GM21723 (cell line): ENCODE measurements around the gene CNIH1.

ENCODE experiments used
- ATAC-seq: cut with Tn5 transposase; IDR thresholded peaks from one replicate; pipeline ENCODE4 v1.9.1; 2021; ENCODE audit warnings: mild to moderate bottlenecking, moderate library complexity; ENCODE audit not compliant: unreplicated experiment

The CNIH1 gene

DNA sequence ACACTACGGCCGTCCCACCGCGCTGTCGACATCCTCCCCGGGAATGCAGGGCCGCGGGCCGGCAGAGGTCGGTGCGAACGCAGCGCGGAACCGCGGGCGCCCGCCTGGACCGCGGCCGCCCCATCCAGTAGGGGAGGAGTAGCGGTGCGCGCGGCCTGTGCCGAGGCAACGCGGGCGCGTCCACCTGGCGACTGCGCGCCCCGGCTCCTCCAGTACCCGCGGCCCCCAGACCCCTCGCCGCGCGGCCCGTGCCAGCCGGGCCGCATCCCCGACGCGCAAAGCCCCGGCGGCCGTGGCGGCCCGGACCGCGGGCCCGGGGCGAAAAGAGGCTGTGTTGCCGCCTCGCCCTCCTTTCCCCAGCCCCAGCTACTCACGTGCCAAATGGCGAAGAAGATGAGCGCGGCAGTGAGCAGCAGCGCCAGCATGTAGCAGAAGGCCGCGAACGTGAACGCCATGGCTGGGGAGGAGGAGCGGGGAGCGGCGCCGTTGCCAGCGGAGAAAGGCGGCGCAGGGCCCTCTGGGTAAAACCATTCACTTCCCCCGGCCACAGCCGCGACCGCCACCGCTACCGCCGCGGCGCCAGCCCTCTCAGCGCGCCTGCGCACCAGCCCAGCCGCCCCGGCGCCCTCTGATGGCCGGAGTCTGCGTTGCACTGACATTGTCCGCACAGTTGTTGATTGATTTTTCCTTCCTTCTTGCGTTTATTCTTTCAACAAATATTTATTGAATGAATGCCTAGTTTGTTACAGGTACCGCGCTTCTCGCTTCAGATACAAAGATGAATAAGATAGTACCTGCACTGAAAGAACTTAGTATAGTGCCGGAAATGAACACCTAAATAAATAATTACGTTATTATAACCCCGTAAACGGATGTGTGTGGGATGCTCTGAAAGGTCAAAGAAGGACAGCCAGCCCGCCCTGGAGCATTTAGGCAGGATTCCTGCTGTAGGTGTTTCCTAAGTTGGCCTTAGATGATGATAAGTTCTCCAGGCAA, at the start of gene CNIH1:
Gene CNIH1, minus strand, starts transcription at position 502 of the 996 bp plus-strand sequence. Its CDS starts 47 bp downstream, at position 455.
- ATAC-seq, result peak; percentile 95

DNA sequence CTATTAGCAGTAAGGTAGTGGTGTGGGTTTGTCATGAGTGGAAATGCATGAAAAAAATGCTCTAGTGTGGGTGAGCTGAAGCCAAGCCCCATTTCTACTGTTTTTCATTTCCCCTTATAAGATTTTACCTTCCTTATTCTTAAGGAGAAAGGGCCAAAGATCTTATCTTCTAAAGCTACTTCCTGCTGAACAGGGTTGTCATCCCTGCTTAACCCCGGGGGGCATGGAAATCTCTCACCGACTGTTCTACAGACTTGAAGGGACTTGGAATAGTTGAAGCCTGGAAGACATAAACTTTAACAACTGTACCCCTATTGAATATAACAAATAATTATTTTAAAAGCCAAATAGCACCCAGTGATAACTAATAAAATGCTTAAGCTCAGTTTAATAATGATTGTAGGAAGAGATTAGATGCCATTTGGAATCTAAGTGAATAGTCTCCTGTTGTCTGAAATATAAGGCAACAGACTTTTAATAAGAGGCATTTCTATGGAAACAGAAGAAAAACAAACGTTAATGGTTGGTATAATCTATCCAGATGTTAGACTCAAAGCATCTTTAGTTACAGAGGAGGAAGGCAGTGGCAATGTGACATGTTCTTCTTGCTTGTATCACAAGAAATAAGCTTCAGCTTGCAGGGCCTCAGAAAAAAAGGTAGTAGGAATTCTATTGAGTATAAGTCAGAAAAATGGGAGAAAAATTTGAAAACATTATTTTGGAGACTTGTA, 49.4 kb upstream of the CNIH1 start:
- ATAC-seq, result no peak

GRCh38 chr14:54489731-54490444, 48.7 kb upstream of the CNIH1 start:
- ATAC-seq, result no peak

GRCh38 chr14:54489318-54489683, 48.1 kb upstream of the CNIH1 start:
- peak; percentile 20 for ATAC-seq

DNA sequence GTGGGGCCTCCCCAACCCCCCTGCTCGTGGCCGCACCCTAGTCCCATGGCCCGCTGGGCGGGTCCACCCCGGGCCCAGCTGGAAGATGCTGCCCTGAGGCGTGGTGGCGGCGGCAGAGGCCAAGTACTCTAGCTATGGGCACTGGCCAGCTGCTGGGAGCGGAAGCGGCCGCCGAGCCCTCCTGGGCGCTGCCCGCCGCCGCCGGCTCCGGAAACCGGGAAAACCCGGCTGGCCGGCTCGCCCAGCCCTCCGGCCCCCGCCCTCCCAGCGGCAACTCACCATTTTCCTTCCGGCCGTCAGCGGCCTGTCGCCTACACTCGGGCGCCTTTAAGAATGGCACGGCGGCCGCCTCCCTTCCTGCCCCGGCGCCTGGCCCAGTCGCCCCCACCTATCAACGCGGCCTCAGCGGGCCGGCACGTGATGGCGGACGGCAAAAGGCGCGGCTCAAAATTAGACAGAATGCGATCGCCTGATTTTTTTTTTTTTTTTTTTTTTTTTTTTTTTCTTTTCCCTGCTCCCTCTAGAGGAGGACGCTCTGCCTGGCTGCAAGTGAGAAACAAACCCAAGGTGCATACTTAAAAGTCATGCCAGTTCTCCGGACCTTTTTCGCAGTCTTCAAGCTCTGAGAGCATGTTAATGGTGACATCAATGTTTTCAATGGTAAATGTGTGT, 47.6 kb upstream of the CNIH1 start, which contains the start of gene GMFB:
Gene GMFB, minus strand, starts transcription at position 335 of the 672 bp plus-strand sequence. Its CDS starts 53 bp downstream, at position 282.
- ATAC-seq, result peak; percentile 91

- ATAC-seq, result no peak
Observed at GRCh38 chr14:54488318-54488645, 47.1 kb upstream of the CNIH1 start.

DNA sequence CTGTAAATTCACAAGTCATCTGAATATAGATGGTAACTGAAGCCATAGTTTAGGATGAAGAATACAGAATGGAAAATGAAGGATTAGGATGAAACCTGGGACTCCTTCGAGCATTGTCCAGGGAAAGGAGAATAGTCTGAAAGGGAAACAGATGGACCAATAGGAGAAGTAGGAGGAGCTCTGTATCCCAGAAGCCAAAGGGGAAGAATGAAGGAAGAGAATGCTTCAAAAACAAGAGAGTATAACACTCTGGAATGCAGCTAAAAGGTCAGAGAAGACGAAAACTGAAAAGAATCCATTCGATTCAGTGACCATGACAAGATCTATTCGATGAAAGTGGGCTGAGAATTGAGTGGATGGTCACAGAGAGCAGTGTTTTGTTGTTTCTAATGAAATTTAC, 46.6 kb upstream of the CNIH1 start:
- no peak for ATAC-seq

DNA sequence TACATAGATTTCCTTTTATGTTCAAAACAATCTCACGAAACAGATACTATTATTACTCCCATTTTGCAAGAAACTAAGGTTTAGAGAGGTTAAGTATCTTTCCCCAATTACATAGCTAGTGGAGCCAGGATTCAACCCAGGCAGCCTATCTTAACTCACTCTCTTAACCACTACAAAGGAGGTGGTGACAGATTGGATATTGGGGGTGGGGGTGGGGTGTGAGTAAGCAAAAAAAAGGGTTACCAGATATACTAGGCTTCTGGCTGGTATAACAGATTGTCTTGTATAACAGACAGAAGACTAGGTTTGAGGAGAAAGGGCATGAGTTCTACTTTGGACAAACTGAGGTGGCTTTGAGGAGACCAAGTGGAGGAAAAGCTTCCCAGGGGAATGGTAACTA, 45.5 kb upstream of the CNIH1 start:
- no peak for ATAC-seq

GRCh38 chr14:54483846-54484245, 42.7 kb upstream of the CNIH1 start:
- no peak for ATAC-seq

- ATAC-seq, result no peak
Observed at GRCh38 chr14:54483073-54483745, 42.0 kb upstream of the CNIH1 start.

DNA sequence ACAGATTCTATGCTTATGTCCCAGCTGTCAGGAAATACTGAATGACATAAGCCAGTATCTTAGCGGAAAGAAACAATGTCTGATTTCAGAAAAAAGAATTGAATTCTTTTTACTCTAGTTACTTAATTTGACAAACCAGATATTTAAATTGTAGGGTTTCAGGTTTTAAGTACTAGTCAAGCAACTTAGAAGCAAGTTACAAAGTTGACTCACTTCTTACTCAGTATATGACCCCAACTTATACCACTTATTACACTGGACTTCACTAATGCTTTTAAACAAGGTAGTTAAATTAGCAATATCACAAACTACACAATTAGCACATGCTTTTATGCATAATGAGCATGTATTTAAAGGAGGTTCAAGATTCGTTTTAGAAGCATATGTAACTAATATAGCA, 40.5 kb upstream of the CNIH1 start:
- no peak for ATAC-seq

GRCh38 chr14:54480830-54481562, 39.8 kb upstream of the CNIH1 start:
- no peak for ATAC-seq

DNA sequence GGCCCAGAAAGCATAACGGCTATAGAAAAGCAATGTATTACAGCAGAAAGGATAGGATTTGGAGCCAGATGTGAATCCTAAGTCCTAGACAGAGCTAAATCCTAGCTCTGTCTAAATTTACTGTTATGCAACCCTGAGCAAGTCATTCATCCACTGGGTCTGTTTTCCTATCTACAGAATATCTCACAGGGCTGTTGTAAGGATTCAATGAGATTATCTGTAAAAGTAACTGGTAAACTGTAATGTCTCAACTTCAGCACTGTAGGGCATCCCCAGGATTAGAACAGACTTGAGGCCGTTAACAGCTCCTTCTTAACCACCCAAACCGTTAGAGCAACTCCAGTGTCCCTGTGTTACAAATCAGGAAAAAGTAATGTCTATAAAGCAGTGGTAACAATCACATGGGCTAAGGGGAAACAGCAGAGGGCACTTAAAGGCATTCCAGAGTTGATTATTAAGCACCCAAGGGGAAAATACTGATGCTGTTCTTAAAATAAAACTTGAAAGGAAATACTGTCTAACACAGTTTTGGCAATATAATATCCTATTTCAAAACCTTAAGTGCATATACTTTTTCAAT, 37.6 kb upstream of the CNIH1 start:
- ATAC-seq, result no peak

DNA sequence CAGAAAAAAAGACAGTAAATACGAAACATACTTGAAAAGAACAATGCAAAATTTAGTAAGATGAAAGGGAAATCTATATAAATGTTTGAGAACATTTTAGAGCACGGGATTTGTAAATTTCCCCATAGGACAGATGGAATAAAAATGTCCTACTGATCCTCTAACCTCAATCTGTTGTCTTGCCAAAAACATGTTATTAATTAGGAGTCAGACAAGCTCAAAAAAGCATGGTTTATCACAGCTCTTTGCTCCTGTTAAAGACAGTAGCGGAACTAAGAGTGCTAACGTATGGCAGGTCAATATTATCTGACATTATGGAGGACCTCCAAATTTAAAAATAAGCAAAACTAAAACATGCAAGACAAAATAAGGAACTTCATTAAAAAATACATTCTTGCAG, 34.7 kb upstream of the CNIH1 start:
- ATAC-seq, result no peak

DNA sequence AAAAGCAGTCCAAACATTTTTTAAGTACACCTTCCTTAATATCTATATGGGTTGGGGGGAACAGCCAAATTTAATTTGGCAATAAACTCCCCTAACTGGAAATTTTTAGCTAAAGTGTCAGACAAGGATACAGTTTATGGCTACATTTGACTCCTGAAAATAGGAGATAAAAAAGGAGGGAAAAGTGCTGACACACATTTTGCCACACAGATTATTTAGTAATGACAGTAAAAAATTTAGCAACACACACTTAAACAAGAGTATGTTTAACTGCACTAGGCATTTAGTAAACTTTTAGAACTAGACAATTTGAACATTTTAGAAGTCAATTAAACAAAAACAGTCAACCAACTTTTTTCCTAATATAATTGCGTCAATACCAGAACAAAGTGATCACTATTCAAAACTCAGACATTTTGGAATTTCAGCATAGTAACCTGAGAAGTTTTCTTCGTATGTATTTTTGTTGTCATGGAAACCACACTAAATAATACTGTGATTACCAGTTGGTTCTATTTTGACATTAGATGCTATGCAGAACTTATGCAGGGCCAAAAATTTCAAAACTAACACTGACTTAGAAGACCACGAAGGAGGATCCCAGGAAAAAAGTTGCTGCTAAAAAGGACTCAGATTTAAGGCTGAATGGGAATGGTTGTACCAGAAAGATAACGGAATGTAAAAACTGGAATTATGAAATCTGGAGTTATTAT, 34.2 kb upstream of the CNIH1 start:
- no peak for ATAC-seq

DNA sequence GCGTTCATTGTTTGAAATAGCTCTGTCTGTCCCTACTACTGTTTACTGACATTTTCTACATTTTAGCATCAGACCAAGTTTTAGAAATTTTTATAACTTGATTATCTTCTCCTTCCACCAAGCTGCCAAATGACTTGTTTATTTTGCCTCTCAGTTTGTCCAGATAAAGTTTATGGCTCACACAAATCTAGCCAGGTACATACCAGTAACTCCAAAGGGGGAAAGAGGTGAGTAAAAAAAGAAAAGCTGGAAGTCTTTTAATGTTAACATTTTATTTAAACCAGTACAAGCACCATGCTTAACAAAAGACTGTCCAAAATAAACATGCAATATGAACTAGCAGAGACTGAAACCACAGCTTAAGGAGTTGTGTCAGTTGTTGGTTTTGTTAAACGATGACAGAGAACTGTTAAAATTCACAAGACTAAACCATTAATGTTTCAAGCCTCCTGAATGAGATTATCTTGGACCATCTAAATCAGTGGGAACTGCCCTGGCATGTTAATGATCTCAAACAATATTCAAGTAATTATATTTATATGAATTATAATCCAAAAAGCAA, 33.1 kb upstream of the CNIH1 start:
- ATAC-seq, result no peak

GRCh38 chr14:54472315-54472714, 31.1 kb upstream of the CNIH1 start:
- no peak for ATAC-seq

DNA sequence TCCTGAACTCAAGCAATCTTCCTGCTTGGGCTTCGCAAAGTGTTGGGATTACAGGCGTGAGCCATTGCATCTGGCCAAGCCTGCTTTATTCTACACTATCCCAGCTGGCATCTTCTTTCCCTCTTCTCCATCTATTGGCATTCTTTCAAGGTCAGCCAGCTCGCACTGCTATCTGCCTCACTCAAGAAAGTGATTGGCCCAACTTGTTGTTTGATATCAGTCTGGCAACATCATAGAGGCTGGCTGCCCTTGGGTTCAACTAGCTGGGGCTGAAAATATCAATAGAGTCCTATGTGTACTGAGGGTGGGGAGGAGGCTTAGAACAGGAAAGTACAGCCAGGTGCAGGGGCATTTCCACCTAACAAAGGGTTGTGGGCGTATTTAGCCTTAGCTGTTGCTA, 30.5 kb upstream of the CNIH1 start:
- ATAC-seq, result no peak
